Ovary (tissue), 9 donors: ENCODE results near the gene TRAPPC2L. TPM values are rescaled to one million over a fixed set of nuclear protein-coding genes. Genes with fewer than 3 reads are reported as not detected.
"Not testable (repeated sequence)": the region's sequence is repeated elsewhere in the genome, so short reads cannot be mapped to it uniquely, and the experiment has no call there.

Experiments used
- DNase-seq, 5 donors: peaks; one replicate each; pipeline ENCODE4 v3.0.0-alpha.2; 2019 to 2020
- H3K27ac ChIP-seq, 2 donors: fragments of 200-600 bp; one replicate each; pipeline versions ENCODE4 v1.5.1 to v1.8.0; 2019 to 2022
- H3K27me3 ChIP-seq: fragments of 200-600 bp; one replicate; pipeline ENCODE4 v1.8.0; 2022
- H3K36me3 ChIP-seq: fragments of 200-600 bp; sonication (generic); one replicate; pipeline ENCODE4 v1.5.1; 2019
- H3K4me1 ChIP-seq: one replicate; pipeline ENCODE4 v1.8.1; 2013; ENCODE audit warnings: mild to moderate bottlenecking, moderate library complexity; ENCODE audit not compliant: insufficient read depth
- H3K4me3 ChIP-seq: fragments of 200-600 bp; sonication (generic); one replicate; pipeline ENCODE4 v1.5.1; 2017
- H3K9me3 ChIP-seq, 2 donors: fragments of 200-600 bp in 1 of 2; sonication (generic) in 1 of 2; one replicate each; pipeline versions ENCODE4 v1.5.1 to v1.8.1; 2013 to 2019; ENCODE audit warnings: mild to moderate bottlenecking in 1 of 2, moderate library complexity in 1 of 2
- CTCF ChIP-seq, 3 donors: fragments of 450-650 bp in 2 of 3; fragments of 200-600 bp in 1 of 3; IDR thresholded peaks; one replicate each; pipeline versions ENCODE4 v1.5.1 to v1.8.0; 2016 to 2022; ENCODE audit warnings: antibody characterized with exemption in 3 of 3, mild to moderate bottlenecking in 1 of 3
- EP300 ChIP-seq: sonication (generic); formaldehyde crosslinking; IDR thresholded peaks from one replicate; pipeline ENCODE4 v1.6.1; 2017; ENCODE audit warnings: antibody characterized with exemption
- POLR2A ChIP-seq: fragments of 450-650 bp; IDR thresholded peaks from one replicate; pipeline ENCODE4 v1.6.1; 2017; ENCODE audit warnings: antibody characterized with exemption, mild to moderate bottlenecking, moderate library complexity
- WGBS, 3 donors: extraction: QIAGEN DNeasy Blood & Tissue Kit in 1 of 3; methylation state at CpG; one replicate each; pipeline versions ENCODE4 v1.1.5 to v1.1.7; 2013 to 2017; 5-methylcytosine and 5-hydroxymethylcytosine counted together
- intact Hi-C, 4 donors: fragments of 100-400 bp; cut with DNase I; formaldehyde crosslinking; loops; one replicate each; pipeline versions ENCODE4 v1.11.0 to v1.15.1; 2022 to 2023
- polyA plus RNA-seq, 2 donors: library from polyadenylated mRNA; stranded (reverse); fragments of 200-250 nt in 1 of 2; fragments of 350-450 nt in 1 of 2; fragmentation: Illumina TruSeq in 1 of 2; extraction: RNeasy Lipid Tissue Mini Kit (QIAGEN cat#74804) in 1 of 2; gene quantifications; one replicate each; pipeline ENCODE4 v1.2.3, GENCODE V29; 2013 to 2014
- total RNA-seq, 7 donors: library from RNA; depleted of rRNA in 2 of 7; stranded (reverse); fragments of >200 nt in 2 of 7; fragmentation: NEBNext Ultra II Directional in 3 of 7; extraction: Animal tissue kit (Norgen Biotek cat#: 25700) in 3 of 7; gene quantifications; one replicate each; pipeline versions ENCODE4 v1.1.0 to v1.2.4, GENCODE V29; 2016 to 2023
- donor health status: DM: no; HTN: no; CAD: no; lungs with moderate emphysema.
- donor health status: DM: no; HTN: no; CAD: no.
- donor health status: Bipolar disorder and iron deficiency.
- donor health status: DM: yes; HTN: yes; CAD: no.
- donor health status: DM: no; HTN: no; CAD: no.
- donor health status: DM: yes; HTN: yes; CAD: no.

TRAPPC2L gene
- total and polyA plus RNA-seq, 9 donors = 37.2 to 101 (median 58.6) TPM

GRCh38 chr16:88893127-88893968 lies 36.4 kb downstream of the TRAPPC2L start:
- Histone ChIP-seq H3K4me1 (no peaks in the 10 kb centered on the region), H3K27ac (no peak overlapping the region), H3K4me3 (no peak overlapping the region), H3K27me3 (no peaks in the 10 kb centered on the region), H3K9me3 (no peaks in the 10 kb centered on the region), H3K36me3 (no peaks in the 10 kb centered on the region)
- intact Hi-C loops = no loop called here
- DNase-seq = no peak
- WGBS, 3 donors = 84 to 91% (median 87%) methylated on average over 19 of the region's 19 CpGs
- no peak for TF ChIP-seq POLR2A
- TF ChIP-seq CTCF (IDR thresholded peaks at IDR 0.05) = no peak
- TF ChIP-seq EP300 = no peak

GRCh38 chr16:88894266-88894665 lies 37.3 kb downstream of the TRAPPC2L start:
- DNase-seq, H3K9me3 ChIP-seq, H3K27me3 ChIP-seq, H3K36me3 ChIP-seq, H3K4me1 ChIP-seq, intact Hi-C loops, H3K27ac ChIP-seq, H3K4me3 ChIP-seq: not testable (repeated sequence)
- 79 to 97% (median 86%) methylated on average over 4 to 5 of the region's 6 CpGs for WGBS, 3 donors

GRCh38 chr16:88894681-88895300 lies 37.9 kb downstream of the TRAPPC2L start:
- H3K4me1 ChIP-seq = no peaks in the 10 kb centered on the region
- intact Hi-C loops = no loop called here
- 77 to 95% (median 84%) methylated on average over 10 to 21 of the region's 21 CpGs for WGBS, 3 donors
- H3K27ac ChIP-seq = no peak overlapping the region
- no peak for DNase-seq
- H3K9me3 ChIP-seq = no peaks in the 10 kb centered on the region
- H3K4me3 ChIP-seq = no peak overlapping the region
- no peaks in the 10 kb centered on the region for H3K27me3 ChIP-seq
- no peak for TF ChIP-seq EP300
- TF ChIP-seq POLR2A = no peak
- TF ChIP-seq CTCF (IDR thresholded peaks at IDR 0.05) = no peak
- no peaks in the 10 kb centered on the region for H3K36me3 ChIP-seq

GRCh38 chr16:88895335-88895734 lies 38.4 kb downstream of the TRAPPC2L start:
- DNase-seq = no peak
- no peaks in the 10 kb centered on the region for H3K9me3 ChIP-seq
- intact Hi-C loops = no loop called here
- H3K27ac ChIP-seq = no peak overlapping the region
- no peak overlapping the region for H3K4me3 ChIP-seq
- TF ChIP-seq POLR2A (no peak), CTCF (IDR thresholded peaks at IDR 0.05) (no peak), EP300 (no peak)
- 83 to 86% (median 84%) methylated on average over 22 of the region's 22 CpGs for WGBS, 3 donors
- no peaks in the 10 kb centered on the region for H3K36me3 ChIP-seq
- H3K27me3 ChIP-seq = no peaks in the 10 kb centered on the region
- H3K4me1 ChIP-seq = no peaks in the 10 kb centered on the region
